ENCODE data around the gene SGPL1. TPM values are rescaled to one million over a fixed set of nuclear protein-coding genes. Genes with fewer than 3 reads are reported as not detected.

Gene SGPL1
- total RNA-seq, 1 donor from 2014 or later: 111 TPM

- Mint-ChIP-seq H3K27me3 (ENCODE audit: unreplicated experiment) (peaks cover 3% of the 10 kb centered on the region), H3K4me1 (ENCODE audit: low read depth, unreplicated experiment) (no peaks in the 10 kb centered on the region), H3K27ac (ENCODE audit: unreplicated experiment) (no peak overlapping the region), H3K36me3 (ENCODE audit: unreplicated experiment) (no peaks in the 10 kb centered on the region), H3K9me3 (ENCODE audit: unreplicated experiment) (peaks cover 2% of the 10 kb centered on the region), H3K4me3 (ENCODE audit: unreplicated experiment) (no peak overlapping the region)
- no peak for DNase-seq
- no peak for TF ChIP-seq CTCF (IDR thresholded peaks at IDR 0.05; ENCODE audit: partially characterized antibody, unreplicated experiment)
Observed at GRCh38 chr10:70928140-70928539, 112.4 kb downstream of the SGPL1 start.

- Mint-ChIP-seq H3K4me3 (ENCODE audit: unreplicated experiment) (no peak overlapping the region), H3K27ac (ENCODE audit: unreplicated experiment) (no peak overlapping the region), H3K4me1 (ENCODE audit: low read depth, unreplicated experiment) (no peaks in the 10 kb centered on the region), H3K36me3 (ENCODE audit: unreplicated experiment) (no peaks in the 10 kb centered on the region), H3K9me3 (ENCODE audit: unreplicated experiment) (peaks cover 2% of the 10 kb centered on the region), H3K27me3 (ENCODE audit: unreplicated experiment) (peaks cover 6% of the 10 kb centered on the region)
- no peak for DNase-seq
- TF ChIP-seq CTCF (IDR thresholded peaks at IDR 0.05; ENCODE audit: partially characterized antibody, unreplicated experiment): no peak
Observed at GRCh38 chr10:70930263-70931000, 114.7 kb downstream of the SGPL1 start.

Other genes with a start within 250 kb of the SGPL1 start
- 2.6 TPM for gene PRF1, start 213.2 kb upstream of the SGPL1 start, total RNA-seq (ENCODE audit: unreplicated experiment)
- gene ADAMTS14, start 143.4 kb upstream of the SGPL1 start, total RNA-seq (ENCODE audit: unreplicated experiment): 29.8 TPM
- not detected for gene TBATA, start 30.6 kb upstream of the SGPL1 start, total RNA-seq (ENCODE audit: unreplicated experiment)
- 29.1 TPM for gene PCBD1, start 72.6 kb downstream of the SGPL1 start, total RNA-seq (ENCODE audit: unreplicated experiment)

Measured in glutamatergic neuron (in vitro differentiated cells).